ENCODE data around the gene GATAD2A. TPM values are rescaled to one million over a fixed set of nuclear protein-coding genes. Genes with fewer than 3 reads are reported as not detected.

Gene GATAD2A
- total RNA-seq, 2 experiments from 2014 or later: 91.2 to 100 TPM

DNA sequence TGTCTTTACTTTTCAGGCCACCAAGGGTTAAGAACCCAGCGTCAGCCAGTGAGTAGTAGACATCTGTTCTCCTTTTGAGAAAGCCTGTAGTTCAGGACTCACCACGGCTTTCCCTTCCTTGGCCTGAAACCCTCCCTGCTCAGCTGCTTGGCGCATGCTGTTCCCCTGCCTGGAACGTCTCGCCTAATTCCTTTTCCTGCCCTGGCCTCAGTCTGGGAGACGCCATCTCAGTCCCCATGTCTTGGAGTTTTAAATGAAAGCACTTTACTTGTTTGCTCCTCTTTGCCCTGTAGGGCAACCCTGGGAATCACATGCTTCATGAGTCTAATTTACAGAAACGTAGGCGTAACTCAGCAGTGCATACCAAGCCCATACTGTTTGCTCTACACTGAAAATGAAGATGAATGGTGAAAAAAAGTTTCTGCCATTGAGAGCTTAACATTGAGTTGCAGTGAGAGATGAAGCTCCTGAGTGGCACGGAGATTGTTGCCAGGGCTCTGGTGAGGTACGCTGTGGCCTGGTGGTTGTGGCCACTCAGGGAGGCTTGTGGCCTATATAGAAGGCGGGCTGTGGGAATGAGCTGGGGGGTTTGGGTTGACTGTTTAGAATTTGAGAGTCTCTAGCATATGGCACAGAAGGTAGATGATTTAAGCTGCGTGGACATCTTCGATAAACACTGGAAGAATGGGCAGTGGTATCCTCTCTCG, 52.8 kb downstream of the GATAD2A start:
- H3K36me3 Mint-ChIP-seq (ENCODE audit: low read depth): no peaks in the 10 kb centered on the region
- H3K27ac Mint-ChIP-seq: peak overlapping the region; percentile 96
- H3K9me3 Mint-ChIP-seq: no peaks in the 10 kb centered on the region
- intact Hi-C loops (cut with micrococcal nuclease): loop anchor here (2.0 to 5.0 kb wide), 2 partner anchors 395 to 886 kb away; partner anchors contain the start of genes SLC25A42 and UBA52
- H3K27me3 Mint-ChIP-seq (ENCODE audit: low read depth): no peaks in the 10 kb centered on the region
- H3K4me3 Mint-ChIP-seq: peak overlapping the region; percentile 7
- peaks cover 77% of the 10 kb centered on the region for H3K4me1 Mint-ChIP-seq (ENCODE audit: low read depth)
- peak; percentile 42 for DNase-seq
- CTCF ChIA-PET: interaction anchor here (0.6 to 2.0 kb wide), 6 partner anchors 12 to 61 kb away, joined by 3 to 5 read pairs (median 4); no protein-coding TSS in a partner anchor

DNA sequence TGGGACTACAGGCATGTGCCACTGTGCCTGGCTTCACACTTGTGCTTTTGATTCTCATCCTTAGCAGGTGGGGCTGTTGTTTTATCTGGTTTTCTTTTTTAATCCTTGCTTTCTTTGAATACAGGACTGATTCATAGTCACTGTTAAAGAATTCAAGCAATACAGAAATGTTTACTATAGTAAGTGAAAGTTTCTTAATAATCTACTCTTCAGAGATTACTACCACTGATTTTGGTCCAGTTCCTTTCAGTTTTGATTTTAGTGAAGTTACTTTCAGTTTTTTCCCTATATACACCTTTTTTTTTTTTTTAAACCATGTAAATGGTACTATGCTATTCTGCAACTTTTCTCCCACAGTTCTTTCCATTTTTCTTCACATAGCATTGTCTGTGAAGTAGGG, 53.6 kb downstream of the GATAD2A start:
- DNase-seq: peak; percentile 49
- Mint-ChIP-seq H3K27ac (peak overlapping the region; percentile 96), H3K36me3 (ENCODE audit: low read depth) (no peaks in the 10 kb centered on the region), H3K4me3 (peak overlapping the region; percentile 76), H3K9me3 (no peaks in the 10 kb centered on the region), H3K27me3 (ENCODE audit: low read depth) (no peaks in the 10 kb centered on the region), H3K4me1 (ENCODE audit: low read depth) (peaks cover 83% of the 10 kb centered on the region)
- CTCF ChIA-PET: interaction anchor here (1.1 to 4.4 kb wide), 7 partner anchors 11 to 62 kb away, joined by 3 to 21 read pairs (median 4); no protein-coding TSS in a partner anchor
- intact Hi-C loops (cut with micrococcal nuclease): loop anchor here (1.0 to 5.0 kb wide), 8 partner anchors 13 to 887 kb away; partner anchors contain the start of genes GATAD2A, MAU2, SLC25A42 and SUGP1

DNA sequence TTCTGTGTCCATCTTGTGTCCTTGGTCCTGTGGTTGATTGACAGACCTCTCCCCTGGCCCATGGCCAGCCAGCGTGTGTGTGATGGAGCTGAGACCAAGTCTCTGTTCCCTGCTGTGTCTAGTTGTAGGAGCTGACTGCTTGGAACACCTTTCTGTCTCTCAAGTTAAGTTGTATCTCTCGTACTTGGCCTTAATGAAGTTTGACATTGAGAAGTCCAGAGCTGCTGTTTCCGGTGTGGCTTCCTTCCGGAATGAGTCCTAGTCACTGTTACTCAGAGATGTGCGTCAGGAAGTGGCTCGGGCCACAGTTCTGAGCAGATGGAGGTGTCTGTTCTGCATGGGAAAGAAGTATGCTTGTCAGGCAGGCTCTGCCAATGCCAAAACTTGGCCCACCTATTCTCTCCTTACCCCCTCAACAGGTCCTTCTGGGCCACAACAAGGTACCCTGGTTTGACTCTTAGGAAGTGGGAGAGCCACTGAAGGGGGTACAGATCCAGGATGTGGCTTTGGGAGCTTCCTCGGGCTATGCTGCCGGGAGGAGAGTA, 54.3 kb downstream of the GATAD2A start:
- peaks cover 86% of the 10 kb centered on the region for H3K4me1 Mint-ChIP-seq (ENCODE audit: low read depth)
- intact Hi-C loops (cut with micrococcal nuclease): loop anchor here (1.0 to 5.0 kb wide), 9 partner anchors 13 to 887 kb away; partner anchors contain the start of genes GATAD2A, MAU2, SLC25A42 and SUGP1
- peaks cover 4% of the 10 kb centered on the region for H3K36me3 Mint-ChIP-seq (ENCODE audit: low read depth)
- peak overlapping the region; percentile 96 for H3K27ac Mint-ChIP-seq
- peak; percentile 89 for DNase-seq
- CTCF ChIA-PET: interaction anchor here (1.0 to 4.4 kb wide), 4 partner anchors 10 to 30 kb away, joined by 3 to 21 read pairs (median 4); no protein-coding TSS in a partner anchor
- H3K4me3 Mint-ChIP-seq: peak overlapping the region; percentile 76
- no peaks in the 10 kb centered on the region for H3K9me3 Mint-ChIP-seq
- no peaks in the 10 kb centered on the region for H3K27me3 Mint-ChIP-seq (ENCODE audit: low read depth)

DNA sequence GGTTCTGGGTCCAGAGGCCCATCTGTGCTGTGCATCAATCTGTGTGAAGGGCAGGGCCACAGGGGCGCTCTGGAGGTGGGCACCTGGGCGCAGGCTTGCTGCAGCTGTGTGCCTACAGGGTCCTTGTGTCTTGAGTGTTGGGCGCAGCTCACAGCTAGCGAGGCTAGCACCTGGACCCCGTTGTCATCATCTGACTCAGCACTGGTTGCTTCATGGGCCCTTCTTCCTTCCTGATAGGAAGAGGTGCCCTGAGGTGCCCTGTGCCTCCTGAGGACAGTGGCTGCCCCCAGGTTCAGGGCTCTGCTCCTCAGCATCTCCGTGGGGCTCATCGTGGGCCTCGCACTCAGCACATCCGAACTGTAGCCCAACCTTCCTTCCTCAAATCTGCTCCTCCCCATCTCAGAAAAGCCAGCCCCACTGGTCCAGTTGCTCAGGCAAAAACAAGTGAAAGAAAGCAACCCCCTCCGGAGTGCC, 54.8 kb downstream of the GATAD2A start:
- CTCF ChIA-PET: interaction anchor here (1.0 to 4.4 kb wide), 4 partner anchors 10 to 30 kb away, joined by 3 to 21 read pairs (median 4); no protein-coding TSS in a partner anchor
- intact Hi-C loops (cut with micrococcal nuclease): loop anchor here (1.0 kb wide), 1 partner anchor 29 kb away; no protein-coding TSS in a partner anchor
- Mint-ChIP-seq H3K9me3 (no peaks in the 10 kb centered on the region), H3K4me1 (ENCODE audit: low read depth) (peaks cover 87% of the 10 kb centered on the region), H3K27me3 (ENCODE audit: low read depth) (no peaks in the 10 kb centered on the region), H3K27ac (peak overlapping the region; percentile 96), H3K4me3 (peak overlapping the region; percentile 76), H3K36me3 (ENCODE audit: low read depth) (peaks cover 8% of the 10 kb centered on the region)
- peak; percentile 72 for DNase-seq

DNA sequence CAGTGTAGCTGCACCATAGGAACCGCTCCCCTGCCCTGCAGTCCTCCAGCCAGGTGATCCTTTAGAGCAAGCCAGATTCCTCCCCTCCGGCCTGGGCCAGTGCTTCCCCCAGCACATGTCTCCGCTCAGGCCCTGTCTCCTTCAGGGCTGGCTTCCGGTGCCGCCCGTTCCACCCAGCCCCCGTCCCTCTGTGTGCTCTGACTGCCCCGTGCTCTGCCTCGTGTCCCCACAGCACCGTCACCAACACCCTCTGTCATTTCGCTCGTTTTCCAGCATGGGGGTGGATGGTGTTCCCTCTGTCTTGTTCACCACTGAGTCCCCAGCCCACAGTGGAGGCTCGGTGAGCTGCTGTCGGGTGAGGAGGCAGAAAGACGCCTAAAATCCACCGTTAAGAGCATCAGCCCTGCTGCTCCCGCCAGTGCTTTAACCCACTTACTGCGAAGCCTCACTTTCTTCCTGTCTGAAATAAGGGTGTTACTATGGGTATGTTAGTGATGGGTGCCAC, 55.3 kb downstream of the GATAD2A start:
- Mint-ChIP-seq H3K36me3 (ENCODE audit: low read depth) (peaks cover 12% of the 10 kb centered on the region), H3K27ac (peak overlapping the region; percentile 96), H3K27me3 (ENCODE audit: low read depth) (no peaks in the 10 kb centered on the region), H3K4me3 (peak overlapping the region; percentile 76), H3K9me3 (no peaks in the 10 kb centered on the region), H3K4me1 (ENCODE audit: low read depth) (peaks cover 85% of the 10 kb centered on the region)
- peak; percentile 78 for DNase-seq
- intact Hi-C loops (cut with micrococcal nuclease): loop anchor here (1.0 kb wide), 1 partner anchor 28 kb away; no protein-coding TSS in a partner anchor
- CTCF ChIA-PET: interaction anchor here (1.0 to 4.4 kb wide), 2 partner anchors 9 to 29 kb away, joined by 3 to 21 read pairs; no protein-coding TSS in a partner anchor

DNA sequence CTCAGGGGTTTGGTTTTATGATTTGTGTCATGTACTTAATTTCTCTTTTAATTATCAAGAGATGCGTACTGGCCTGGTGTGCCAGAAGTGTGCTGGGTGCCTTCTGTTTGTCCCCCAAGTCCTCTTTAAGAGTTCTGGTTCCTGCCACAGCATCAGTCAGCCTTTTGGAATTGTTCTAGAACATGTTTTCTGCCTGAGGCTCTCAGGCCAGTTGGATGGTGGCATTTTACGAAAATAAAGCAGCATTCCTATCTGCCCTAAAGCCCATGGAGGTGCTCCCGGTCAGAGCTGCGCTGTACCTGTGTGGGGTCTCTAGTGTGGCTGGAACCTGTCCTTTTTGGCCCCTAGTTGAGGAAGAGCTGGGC, 55.8 kb downstream of the GATAD2A start:
- Mint-ChIP-seq H3K36me3 (ENCODE audit: low read depth) (peaks cover 17% of the 10 kb centered on the region), H3K9me3 (no peaks in the 10 kb centered on the region), H3K4me1 (ENCODE audit: low read depth) (peaks cover 82% of the 10 kb centered on the region), H3K27me3 (ENCODE audit: low read depth) (no peaks in the 10 kb centered on the region), H3K4me3 (peak overlapping the region; percentile 76), H3K27ac (peak overlapping the region; percentile 96)
- no peak for DNase-seq
- CTCF ChIA-PET: interaction anchor here (4.4 kb wide), 1 partner anchor 29 kb away, joined by 21 read pairs; no protein-coding TSS in a partner anchor
- intact Hi-C loops (cut with micrococcal nuclease): no loop called here

DNA sequence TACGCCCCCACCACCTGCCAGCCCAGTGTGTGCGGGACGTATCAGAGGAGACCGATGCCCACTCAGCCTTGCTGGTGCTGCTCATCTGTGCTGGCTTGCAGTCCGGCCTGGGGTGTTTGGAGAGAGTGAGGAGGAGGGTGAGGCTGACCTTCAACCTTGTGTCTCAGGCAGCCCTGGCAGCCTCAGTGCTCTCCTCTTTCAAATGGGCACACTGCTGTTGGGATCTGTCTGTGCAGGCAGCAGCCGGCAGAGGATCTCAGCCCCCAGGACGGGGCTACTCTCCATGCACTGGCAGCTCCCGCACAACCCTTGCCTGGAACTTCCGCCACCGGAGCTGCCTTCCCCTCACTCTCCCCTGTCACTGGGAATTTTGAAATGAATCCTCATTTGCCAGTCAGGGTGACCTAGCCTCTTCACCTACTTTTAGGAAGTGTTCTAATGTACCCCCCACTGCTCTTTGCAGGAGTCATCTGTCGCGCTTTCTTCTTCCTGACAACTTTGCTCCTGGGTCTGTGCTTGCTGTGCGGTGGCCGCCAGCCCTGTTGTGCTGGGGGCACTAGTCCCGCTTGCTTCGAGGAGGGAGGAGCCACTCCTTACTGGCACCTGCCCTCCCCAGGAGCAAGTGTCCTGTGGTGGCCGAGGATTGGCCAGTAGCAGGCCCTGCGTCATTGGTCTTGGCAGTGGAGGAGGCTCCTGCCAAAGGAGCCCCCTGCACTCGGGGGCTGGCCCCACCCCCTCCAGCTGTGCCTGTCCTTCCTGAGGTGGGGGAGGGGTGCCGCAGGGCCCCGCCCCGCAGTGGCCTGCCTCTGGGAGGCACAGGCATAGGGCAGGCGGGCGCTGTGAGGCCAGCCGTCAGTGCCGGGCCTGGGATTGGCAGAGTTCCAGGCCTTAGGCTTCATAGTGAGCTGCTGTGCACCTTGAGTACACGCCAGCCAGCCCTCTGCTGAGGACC, 56.5 kb downstream of the GATAD2A start:
- H3K27ac Mint-ChIP-seq: peak overlapping the region; percentile 96
- CTCF ChIA-PET: interaction anchor here (4.4 kb wide), 1 partner anchor 28 kb away, joined by 21 read pairs; no protein-coding TSS in a partner anchor
- H3K27me3 Mint-ChIP-seq (ENCODE audit: low read depth): no peaks in the 10 kb centered on the region
- peaks cover 5% of the 10 kb centered on the region for H3K9me3 Mint-ChIP-seq
- intact Hi-C loops (cut with micrococcal nuclease): no loop called here
- DNase-seq: peak; percentile 35
- peaks cover 23% of the 10 kb centered on the region for H3K36me3 Mint-ChIP-seq (ENCODE audit: low read depth)
- peak overlapping the region; percentile 76 for H3K4me3 Mint-ChIP-seq
- H3K4me1 Mint-ChIP-seq (ENCODE audit: low read depth): peaks cover 76% of the 10 kb centered on the region

DNA sequence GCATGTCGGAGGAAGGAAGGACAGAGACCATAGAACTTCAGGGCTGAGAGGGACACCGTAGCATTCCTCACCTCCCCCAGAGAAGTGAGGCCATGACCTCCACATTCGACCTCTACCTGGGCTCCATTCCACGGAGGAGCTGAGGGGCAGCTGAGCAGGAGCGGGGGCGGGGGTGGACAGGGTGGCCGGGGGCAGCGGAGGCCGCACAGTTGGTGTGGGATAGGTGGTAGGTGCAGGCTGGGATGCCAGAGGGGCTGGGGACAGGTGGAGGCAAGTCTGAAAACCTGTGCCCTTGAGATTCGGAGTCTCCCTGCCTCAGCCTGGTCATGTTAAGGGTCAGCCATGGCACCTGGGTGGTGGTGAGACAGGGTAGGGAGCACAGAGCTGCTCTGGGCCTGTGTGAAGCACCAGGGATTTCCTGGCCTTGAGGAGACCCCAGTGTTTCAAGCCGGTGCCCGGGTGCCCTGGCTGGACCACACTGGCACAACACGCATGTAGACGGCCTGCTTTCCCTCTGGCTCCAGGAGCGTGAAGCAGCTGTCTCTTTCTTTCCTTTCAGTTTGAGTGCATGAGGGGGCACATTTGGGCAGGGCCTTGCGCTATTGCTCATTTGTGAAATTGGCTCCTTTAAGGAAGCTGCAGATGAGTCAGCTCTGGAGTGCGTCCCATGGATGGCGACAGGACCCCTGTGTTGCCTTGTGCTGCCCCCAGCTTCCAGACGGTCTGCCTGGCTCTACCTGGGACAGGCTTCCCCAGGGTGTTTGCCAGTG, 58.1 kb downstream of the GATAD2A start:
- H3K36me3 Mint-ChIP-seq (ENCODE audit: low read depth): peaks cover 39% of the 10 kb centered on the region
- CTCF ChIA-PET: interaction anchor here (4.4 kb wide), 1 partner anchor 27 kb away, joined by 21 read pairs; no protein-coding TSS in a partner anchor
- H3K27ac Mint-ChIP-seq: peak overlapping the region; percentile 6
- DNase-seq: no peak
- intact Hi-C loops (cut with micrococcal nuclease): no loop called here
- peaks cover 67% of the 10 kb centered on the region for H3K4me1 Mint-ChIP-seq (ENCODE audit: low read depth)
- H3K27me3 Mint-ChIP-seq (ENCODE audit: low read depth): no peaks in the 10 kb centered on the region
- H3K9me3 Mint-ChIP-seq: peaks cover 20% of the 10 kb centered on the region
- H3K4me3 Mint-ChIP-seq: no peak overlapping the region

DNA sequence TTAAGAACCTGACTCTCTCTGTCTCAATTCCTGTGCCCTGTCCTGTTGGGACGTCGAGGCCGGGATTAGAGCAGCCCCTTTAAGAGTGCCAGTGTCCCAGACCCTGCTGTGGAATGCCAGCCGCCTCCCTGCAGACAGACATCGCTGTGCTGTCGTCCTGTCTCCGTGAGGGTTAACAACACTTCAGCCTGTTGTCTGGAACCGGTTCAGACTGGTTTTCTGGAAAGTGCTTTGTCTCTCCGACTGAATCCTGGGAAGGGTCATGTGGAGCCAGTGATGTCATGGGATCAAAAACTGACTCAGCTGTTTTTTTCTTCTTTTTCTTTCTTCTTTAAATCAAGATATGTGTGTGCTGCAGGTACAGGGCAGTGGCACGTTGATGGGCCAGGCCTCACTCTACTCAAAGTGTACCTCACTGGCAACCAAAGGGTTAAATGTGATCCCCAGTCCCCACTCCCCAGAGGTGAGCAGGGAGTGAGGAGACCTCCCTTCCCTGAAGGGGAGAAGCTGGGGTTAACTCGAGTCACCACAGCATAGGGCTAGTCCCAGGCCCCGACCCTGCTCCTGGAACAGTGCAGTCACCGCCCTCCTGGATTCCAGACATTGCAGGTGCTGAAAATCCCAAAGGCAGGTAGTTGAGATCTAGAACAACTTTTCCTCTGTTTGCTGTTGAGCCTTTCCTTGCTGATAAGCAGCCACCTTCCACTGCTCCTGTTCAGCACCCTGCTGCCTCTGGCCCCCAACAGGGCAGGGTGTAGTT, 59.0 kb downstream of the GATAD2A start:
- intact Hi-C loops (cut with micrococcal nuclease): no loop called here
- peaks cover 60% of the 10 kb centered on the region for H3K4me1 Mint-ChIP-seq (ENCODE audit: low read depth)
- H3K4me3 Mint-ChIP-seq: no peak overlapping the region
- H3K27ac Mint-ChIP-seq: peak overlapping the region; percentile 36
- no peak for DNase-seq
- H3K9me3 Mint-ChIP-seq: peaks cover 24% of the 10 kb centered on the region
- H3K36me3 Mint-ChIP-seq (ENCODE audit: low read depth): peaks cover 42% of the 10 kb centered on the region
- no peaks in the 10 kb centered on the region for H3K27me3 Mint-ChIP-seq (ENCODE audit: low read depth)
- CTCF ChIA-PET: no interaction called here

DNA sequence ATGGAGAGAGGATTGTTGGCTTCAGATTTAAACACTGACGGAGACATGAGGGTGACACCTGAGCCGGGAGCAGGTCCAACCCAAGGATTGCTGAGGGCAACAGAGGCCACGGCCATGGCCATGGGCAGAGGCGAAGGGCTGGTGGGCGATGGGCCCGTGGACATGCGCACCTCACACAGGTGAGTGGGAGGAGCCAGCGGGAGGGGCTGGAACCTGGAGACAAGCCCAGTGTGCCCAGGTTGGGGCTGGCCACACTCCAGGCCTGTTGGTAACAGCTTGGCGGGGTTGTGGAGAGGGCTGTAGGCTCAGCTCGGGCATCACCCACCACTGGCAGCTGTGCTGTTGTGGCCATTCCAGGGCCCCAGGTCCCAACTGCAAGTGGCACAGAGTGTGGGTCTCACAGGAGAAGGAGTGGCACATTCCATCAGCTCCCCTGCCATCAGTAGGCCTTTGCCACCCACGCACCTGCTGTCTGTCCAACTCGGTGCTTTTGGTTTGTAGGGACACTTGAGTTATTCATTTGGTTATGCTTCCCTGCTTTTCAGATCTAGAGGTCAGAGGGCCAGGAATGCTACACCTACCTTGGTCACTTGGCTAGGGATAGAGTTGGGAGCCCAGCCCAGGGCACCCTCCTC, 60.1 kb downstream of the GATAD2A start:
- peaks cover 52% of the 10 kb centered on the region for H3K4me1 Mint-ChIP-seq (ENCODE audit: low read depth)
- peaks cover 45% of the 10 kb centered on the region for H3K36me3 Mint-ChIP-seq (ENCODE audit: low read depth)
- H3K27ac Mint-ChIP-seq: peak overlapping the region; percentile 16
- no peak overlapping the region for H3K4me3 Mint-ChIP-seq
- H3K9me3 Mint-ChIP-seq: peaks cover 24% of the 10 kb centered on the region
- DNase-seq: no peak
- H3K27me3 Mint-ChIP-seq (ENCODE audit: low read depth): no peaks in the 10 kb centered on the region
- CTCF ChIA-PET: no interaction called here
- intact Hi-C loops (cut with micrococcal nuclease): no loop called here

All from activated naive CD4-positive, alpha-beta T cell treated with anti-CD3 and anti-CD28 coated beads for 36 hours (primary cell).